Measurements from ENCODE around the gene PPP1R8.

DNA sequence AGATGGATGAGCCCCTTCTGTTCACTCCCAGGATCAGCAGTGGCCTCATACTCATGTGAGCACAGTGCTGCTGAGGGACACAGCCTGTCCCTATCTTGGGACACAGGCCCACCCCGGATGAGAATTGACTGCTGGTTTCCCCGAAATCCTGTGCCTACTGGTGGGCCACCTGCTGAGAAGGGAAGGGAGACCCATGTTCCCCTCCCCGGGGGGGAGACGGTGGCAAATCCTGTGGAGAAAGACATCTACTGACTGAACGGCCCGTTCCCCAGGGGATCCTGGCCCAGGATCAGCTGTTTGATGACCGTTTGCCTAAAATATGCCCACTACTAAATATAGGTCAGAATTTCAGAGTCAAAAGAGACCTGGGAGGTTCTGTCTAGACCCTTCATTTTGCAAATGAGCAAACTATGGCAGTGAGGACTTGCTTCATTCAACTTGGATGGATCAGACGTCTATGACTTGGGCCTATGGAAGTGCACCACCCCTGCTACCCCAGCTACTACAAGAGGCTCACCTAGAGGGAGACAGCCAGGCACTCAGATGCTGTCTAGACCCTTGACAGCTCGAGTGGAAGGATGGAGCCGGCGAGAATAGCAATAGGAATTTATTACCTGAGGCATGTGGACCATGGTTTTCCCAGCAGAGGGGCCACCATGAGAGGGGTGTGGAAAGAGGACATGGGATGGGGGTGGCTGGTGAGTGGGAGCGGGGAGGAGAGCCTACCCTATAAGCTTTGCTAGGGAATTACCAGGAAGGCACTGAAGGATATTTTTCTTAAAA is 26.2 kb downstream of the PPP1R8 start:
- TF ChIP-seq CTCF (IDR thresholded peaks at IDR 0.05) (no peak), POLR2AphosphoS5 (IDR thresholded peaks at IDR 0.05) (no peak), POLR2A (IDR thresholded peaks at IDR 0.05; ENCODE audit: low read depth) (no peak)
